GM23338 (cell line): Measurements from ENCODE around the gene ANKRD36B. TPM values are rescaled to one million over a fixed set of nuclear protein-coding genes. Genes with fewer than 3 reads are reported as not detected.
"Not testable (repeated sequence)": the region's sequence is repeated elsewhere in the genome, so short reads cannot be mapped to it uniquely, and the experiment has no call there.

Source experiments
- ATAC-seq: fragments of 200-7000 bp; cut with Tn5 transposase; 3 replicates; pipeline ENCODE4 v1.9.1; 2020
- DNase-seq: peaks from one replicate; pipeline ENCODE4 v3.0.0-alpha.2; 2015; ENCODE audit warnings: low spot score
- H2AFZ ChIP-seq: fragments of 200-600 bp; sonication (generic); 2 replicates; pipeline ENCODE4 v1.8.0; 2016; ENCODE audit warnings: antibody characterized with exemption, mild to moderate bottlenecking, moderate library complexity
- H3F3A ChIP-seq: fragments of 200-600 bp; sonication (generic); replicated peaks from 2 replicates; pipeline ENCODE4 v1.8.0; 2017; ENCODE audit warnings: antibody characterized with exemption, mixed run types, low read depth
- H3K27ac ChIP-seq: fragments of 200-600 bp; sonication (generic); 2 replicates; pipeline ENCODE4 v1.6.1; 2016; ENCODE audit warnings: low read depth
- H3K27me3 ChIP-seq: fragments of 200-600 bp; sonication (generic); 2 replicates; pipeline ENCODE4 v1.8.0; 2016; ENCODE audit warnings: mild to moderate bottlenecking, mixed run types, moderate library complexity; ENCODE audit not compliant: insufficient read depth
- H3K36me3 ChIP-seq: fragments of 200-600 bp; sonication (generic); 2 replicates; pipeline ENCODE4 v1.8.0; 2016; ENCODE audit warnings: mild to moderate bottlenecking; ENCODE audit not compliant: insufficient read depth
- H3K4me1 ChIP-seq: fragments of 200-600 bp; sonication (generic); 2 replicates; pipeline ENCODE4 v1.8.0; 2016; ENCODE audit warnings: mild to moderate bottlenecking, moderate library complexity; ENCODE audit not compliant: insufficient read depth
- H3K4me2 ChIP-seq: fragments of 200-600 bp; sonication (generic); 2 replicates; pipeline ENCODE4 v1.7.1; 2017; ENCODE audit warnings: mixed run types
- H3K4me3 ChIP-seq: fragments of 200-600 bp; sonication (generic); 2 replicates; pipeline ENCODE4 v1.6.1; 2016; ENCODE audit warnings: mixed run types
- H3K79me2 ChIP-seq: fragments of 200-600 bp; sonication (generic); replicated peaks from 2 replicates; pipeline ENCODE4 v1.8.0; 2017; ENCODE audit warnings: mild to moderate bottlenecking; ENCODE audit not compliant: insufficient read depth
- H3K9me2 ChIP-seq: fragments of 200-600 bp; sonication (generic); 2 replicates; pipeline ENCODE4 v1.8.0; 2017; ENCODE audit not compliant: insufficient read depth
- H4K20me1 ChIP-seq: fragments of 200-600 bp; sonication (generic); replicated peaks from 2 replicates; pipeline ENCODE4 v1.8.0; 2017; ENCODE audit warnings: mild to moderate bottlenecking; ENCODE audit not compliant: insufficient read depth
- H3K27ac Mint-ChIP-seq: 2 replicates; pipeline ENCODE4 v1.8.0; 2020; ENCODE audit warnings: inconsistent platforms, mild to moderate bottlenecking, moderate library complexity, mixed read lengths
- H3K27me3 Mint-ChIP-seq: 3 replicates; pipeline ENCODE4 v1.8.0; 2022; ENCODE audit warnings: low read depth, mild to moderate bottlenecking, moderate library complexity, mixed read lengths, inconsistent platforms; ENCODE audit not compliant: insufficient read depth, poor library complexity
- H3K36me3 Mint-ChIP-seq: 3 replicates; pipeline ENCODE4 v1.8.0; 2021; ENCODE audit warnings: low read depth, mild to moderate bottlenecking, inconsistent platforms, moderate library complexity, mixed read lengths
- H3K4me1 Mint-ChIP-seq: 3 replicates; pipeline ENCODE4 v1.8.0; 2020; ENCODE audit warnings: mild to moderate bottlenecking, inconsistent platforms, mixed read lengths
- H3K4me3 Mint-ChIP-seq: 3 replicates; pipeline ENCODE4 v1.8.0; 2021; ENCODE audit warnings: moderate library complexity, mild to moderate bottlenecking, inconsistent platforms, mixed read lengths
- H3K9me3 Mint-ChIP-seq: 3 replicates; pipeline ENCODE4 v1.8.0; 2020; ENCODE audit warnings: moderate library complexity, mild to moderate bottlenecking, inconsistent platforms, mixed read lengths
- CREB1 ChIP-seq: fragments of 250-450 bp; sonication (Bioruptor Pico); IDR thresholded peaks from 2 replicates; pipeline ENCODE4 v1.5.0; 2020; ENCODE audit warnings: low read depth, mild to moderate bottlenecking, moderate library complexity
- CTCF ChIP-seq, 2 experiments: fragments of 200-600 bp in 1 of 2; sonication (generic) in 1 of 2; conservative IDR thresholded peaks; 2 replicates each; pipeline versions ENCODE4 v1.5.1 to v1.6.1; 2016 to 2017; ENCODE audit warnings: antibody characterized with exemption in 2 of 2, low read depth in 2 of 2, mild to moderate bottlenecking in 2 of 2, moderate library complexity in 1 of 2
- ETS1 ChIP-seq: IDR thresholded peaks from 2 replicates; pipeline ENCODE4 v1.6.1; 2016; ENCODE audit warnings: antibody characterized with exemption
- EZH2 ChIP-seq: fragments of 200-600 bp; sonication (generic); IDR thresholded peaks from one replicate; pipeline ENCODE4 v1.8.0; 2017; ENCODE audit warnings: antibody characterized with exemption, mild to moderate bottlenecking, low read depth; ENCODE audit not compliant: unreplicated experiment
- JUNB ChIP-seq: IDR thresholded peaks from one replicate; pipeline ENCODE4 v1.6.1; 2016; ENCODE audit warnings: antibody characterized with exemption; ENCODE audit not compliant: unreplicated experiment
- ZNF114 ChIP-seq: fragments of 250-450 bp; sonication (Bioruptor Pico); IDR thresholded peaks from 2 replicates; pipeline ENCODE4 v1.5.0; 2020; ENCODE audit warnings: mild to moderate bottlenecking, moderate library complexity
- ZNF462 ChIP-seq: fragments of 250-450 bp; sonication (Bioruptor Pico); IDR thresholded peaks from 2 replicates; pipeline ENCODE4 v1.5.0; 2020; ENCODE audit warnings: mild to moderate bottlenecking, moderate library complexity
- polyA plus RNA-seq: library from polyadenylated mRNA; unstranded; fragments of >200 nt; fragmentation: Nextera tagmentation; extraction: Ambion mirVana; gene quantifications from 2 replicates; pipeline ENCODE4 v1.2.1, GENCODE V29; 2016
- total RNA-seq: library from RNA; depleted of rRNA; stranded (reverse); fragments of >200 nt; shearing (Covaris generic); gene quantifications from 2 replicates; pipeline ENCODE4 v1.2.3, GENCODE V29; 2014

ANKRD36B gene
- total and polyA plus RNA-seq, 2 experiments from 2014 or later: 14.5 to 15.7 TPM

GRCh38 chr2:97546711-97547110, 43.0 kb downstream of the ANKRD36B start (continued):
- no peak for TF ChIP-seq ZNF462 (CRISPR knock-in tag)
- TF ChIP-seq CREB1 (CRISPR knock-in tag): no peak
- no peak for TF ChIP-seq JUNB
- no peak for TF ChIP-seq ETS1
- TF ChIP-seq CTCF (conservative IDR thresholded peaks at IDR 0.05; ENCODE audit: low read depth in 2 of 2): no peak
- TF ChIP-seq ZNF114 (CRISPR knock-in tag): no peak
- TF ChIP-seq EZH2: no peak

- H3K36me3 ChIP-seq, H2AFZ ChIP-seq, H3K9me3 Mint-ChIP-seq, H3F3A ChIP-seq, H3K27me3 ChIP-seq, H3K9me2 ChIP-seq, H3K79me2 ChIP-seq, DNase-seq, H3K36me3 Mint-ChIP-seq, H3K27me3 Mint-ChIP-seq, H3K4me2 ChIP-seq, H3K4me3 Mint-ChIP-seq, H3K4me1 ChIP-seq, H3K27ac ChIP-seq, H4K20me1 ChIP-seq, H3K27ac Mint-ChIP-seq, H3K4me1 Mint-ChIP-seq, H3K4me3 ChIP-seq, ATAC-seq: not testable (repeated sequence)
Observed at GRCh38 chr2:97544911-97545310, 44.8 kb downstream of the ANKRD36B start.

- not testable (repeated sequence) for ATAC-seq, H4K20me1 ChIP-seq, H3K27ac ChIP-seq, H3K4me1 Mint-ChIP-seq, H3K9me2 ChIP-seq, H3K27me3 ChIP-seq, H3K79me2 ChIP-seq, DNase-seq, H3F3A ChIP-seq, H3K27ac Mint-ChIP-seq, H3K4me3 ChIP-seq, H2AFZ ChIP-seq, H3K4me1 ChIP-seq, H3K4me2 ChIP-seq, H3K27me3 Mint-ChIP-seq, H3K4me3 Mint-ChIP-seq
- Mint-ChIP-seq H3K9me3 (peaks cover 39% of the 10 kb centered on the region), H3K36me3 (peaks cover 51% of the 10 kb centered on the region)
- H3K36me3 ChIP-seq: peaks cover 17% of the 10 kb centered on the region
Observed at GRCh38 chr2:97525904-97526303, 63.8 kb downstream of the ANKRD36B start.

- H3K4me1 Mint-ChIP-seq, DNase-seq, H3K27me3 ChIP-seq, H3K79me2 ChIP-seq, H3K27ac ChIP-seq, ATAC-seq, H3K27ac Mint-ChIP-seq, H2AFZ ChIP-seq, H3K4me1 ChIP-seq, H3K9me2 ChIP-seq, H4K20me1 ChIP-seq, H3K4me3 Mint-ChIP-seq, H3F3A ChIP-seq, H3K4me3 ChIP-seq, H3K4me2 ChIP-seq, H3K27me3 Mint-ChIP-seq: not testable (repeated sequence)
- H3K36me3 ChIP-seq: peaks cover 17% of the 10 kb centered on the region
- Mint-ChIP-seq H3K9me3 (peaks cover 39% of the 10 kb centered on the region), H3K36me3 (peaks cover 43% of the 10 kb centered on the region)
Observed at GRCh38 chr2:97523816-97524215, 65.9 kb downstream of the ANKRD36B start.
